NCI-H2029 (cell line): ENCODE results near the gene SRC.

Source experiments
- DNase-seq: peaks from one replicate; lab custom pipeline; 2025; lab: John Stamatoyannopoulos, UW

The SRC gene

DNA sequence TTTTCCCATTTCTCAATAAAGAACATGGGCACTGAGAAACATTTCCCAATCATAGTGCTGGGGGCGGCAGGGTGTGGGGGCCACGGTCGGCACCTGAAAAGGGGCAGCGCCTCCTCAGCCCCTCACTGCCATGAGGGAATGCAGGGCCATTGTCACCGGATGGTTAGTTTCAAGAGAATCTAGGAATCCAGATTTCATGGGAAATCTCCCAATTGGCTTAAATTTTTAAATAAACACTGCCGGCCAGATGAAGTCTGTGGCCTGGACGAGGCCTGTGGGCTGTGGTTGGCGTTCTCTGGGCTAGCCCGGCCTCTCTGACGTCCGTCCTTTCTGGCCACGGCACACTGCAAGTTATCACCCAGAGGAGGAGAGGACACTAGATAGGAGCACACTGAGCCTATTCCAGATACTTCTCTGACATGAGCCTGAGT lies 30.9 kb upstream of the SRC start:
- DNase-seq = no peak

DNA sequence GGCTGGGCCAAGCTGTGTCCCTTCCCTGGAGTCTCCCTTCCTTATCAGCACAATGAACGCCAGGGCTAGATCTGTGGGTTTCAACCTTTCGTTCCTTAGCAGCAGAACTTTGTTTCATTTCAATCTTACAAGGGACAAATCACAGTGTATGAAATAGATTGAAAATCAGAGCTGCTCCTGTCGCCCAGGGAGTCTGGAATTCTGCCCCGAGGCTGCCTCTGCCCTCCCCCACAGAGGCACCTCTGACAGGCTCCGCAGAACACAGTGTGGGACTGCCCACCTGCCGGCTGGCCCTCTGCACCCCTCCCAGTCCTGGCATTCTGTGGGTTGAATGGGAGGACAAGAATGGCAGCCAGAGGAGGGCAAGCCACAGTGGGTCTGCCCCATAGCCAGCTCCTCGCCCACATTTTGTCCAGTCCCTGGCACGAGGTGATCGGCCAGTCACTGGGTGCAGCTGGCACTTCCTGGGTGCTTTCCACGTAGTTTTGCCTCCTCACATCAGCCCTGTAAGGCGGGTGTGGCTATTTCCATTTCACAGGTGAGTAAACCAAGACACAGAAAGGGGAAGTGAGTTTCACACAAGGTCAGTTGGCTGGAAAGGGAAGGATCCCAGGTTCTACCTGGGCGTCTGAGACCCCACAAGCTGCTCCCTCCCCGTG lies 30.4 kb upstream of the SRC start:
- DNase-seq = no peak

DNA sequence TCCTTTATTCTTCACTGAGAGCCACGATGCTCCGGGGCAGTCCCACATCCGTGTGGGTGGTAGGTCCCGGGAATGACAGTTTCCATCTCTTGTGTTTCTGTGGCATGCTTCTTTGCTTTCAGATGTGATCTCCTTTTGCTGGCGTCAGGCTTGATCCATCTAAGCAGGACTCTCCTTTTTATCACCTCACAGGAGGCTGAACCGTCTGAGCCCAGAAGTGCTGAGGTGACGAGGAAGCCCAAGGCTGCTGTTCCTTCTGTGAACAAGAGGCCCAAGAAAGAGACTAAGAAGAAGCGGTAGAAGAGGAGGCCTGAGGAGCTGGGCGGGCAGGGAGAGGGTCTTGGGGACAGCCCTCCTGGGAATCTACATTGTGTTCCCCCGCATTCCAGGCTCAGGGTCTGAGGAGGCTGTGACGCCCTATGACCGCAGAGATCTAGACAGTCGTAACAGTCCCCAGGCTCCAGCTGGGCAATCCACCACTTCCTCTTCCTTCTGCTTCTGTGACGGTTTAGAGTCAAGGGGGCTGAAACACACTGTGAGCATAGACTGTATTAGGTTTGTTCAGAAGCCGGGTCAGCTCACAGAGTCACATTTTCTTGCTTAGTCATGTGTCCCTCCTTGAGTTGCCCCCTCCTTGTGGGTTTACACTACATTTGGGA lies 29.7 kb upstream of the SRC start:
- DNase-seq = no peak

DNA sequence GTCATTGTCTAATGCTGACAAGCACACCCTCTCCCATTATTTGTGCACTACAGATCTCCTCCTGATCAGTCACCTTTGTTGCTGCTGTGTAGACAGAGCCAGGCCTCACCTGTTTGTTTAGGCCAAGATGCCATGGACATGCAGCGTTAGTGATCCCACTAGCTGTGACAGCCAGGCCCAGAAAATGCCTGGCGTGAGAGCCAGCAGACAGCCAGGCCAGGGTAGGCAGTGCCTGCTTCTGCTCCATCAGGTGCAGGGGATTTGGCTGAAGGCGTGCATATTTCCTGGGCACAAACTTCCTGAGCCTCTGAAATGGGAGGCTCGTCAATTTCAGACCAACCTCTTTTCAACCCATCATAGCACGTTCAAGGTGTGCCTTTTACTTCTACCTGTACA lies 29.2 kb upstream of the SRC start:
- DNase-seq = no peak

DNA sequence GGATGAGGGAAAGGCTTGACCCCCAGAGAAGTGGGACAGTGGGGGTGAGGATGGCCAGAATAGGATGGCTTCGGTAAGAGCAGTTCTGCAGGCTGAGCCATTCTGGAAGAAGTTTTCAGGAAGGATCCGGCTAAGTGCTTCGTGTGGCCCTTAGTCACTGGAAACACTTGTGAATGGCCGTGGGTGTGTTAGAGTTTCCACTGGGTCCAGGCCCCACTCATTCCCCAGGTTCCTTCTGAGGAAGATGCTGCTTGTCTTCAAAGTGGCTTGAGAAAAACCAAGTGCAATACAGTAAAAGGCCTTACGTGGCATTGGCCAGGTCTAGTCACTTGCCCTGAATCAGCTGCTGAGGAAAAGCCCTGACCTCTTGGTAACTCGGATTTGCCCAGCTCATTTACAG lies 28.6 kb upstream of the SRC start:
- no peak for DNase-seq

DNA sequence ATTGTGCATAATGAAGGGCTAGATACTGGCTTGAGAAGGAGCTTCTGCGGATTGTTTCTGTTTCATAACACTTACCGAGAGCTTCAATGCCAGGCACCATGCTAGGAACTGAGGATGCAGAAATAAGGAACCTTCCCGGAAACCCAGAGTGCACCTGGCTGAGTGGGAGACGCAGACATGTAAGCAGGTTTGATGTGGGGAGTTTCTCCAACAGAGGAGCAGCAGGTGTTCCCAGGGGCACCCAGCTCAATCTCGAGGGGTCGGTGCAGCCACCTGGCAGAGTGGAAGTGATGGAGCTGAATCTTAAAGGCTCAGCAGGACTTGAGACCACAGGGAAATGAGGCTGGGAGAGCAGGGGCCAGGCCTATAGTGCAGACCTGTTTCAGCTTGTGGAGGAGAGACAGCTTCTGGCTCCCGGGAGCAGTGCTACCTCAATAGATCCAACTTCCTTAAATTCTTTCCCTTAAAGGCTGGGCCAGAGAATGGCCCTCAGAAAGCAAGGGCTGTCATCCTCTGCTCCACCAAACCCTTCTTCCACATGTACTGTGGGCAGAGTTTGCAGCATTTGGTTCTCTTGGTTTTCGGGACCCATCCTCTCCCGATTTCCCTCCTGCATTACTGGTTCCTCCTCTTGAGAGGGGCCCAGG lies 27.8 kb upstream of the SRC start:
- DNase-seq = no peak

DNA sequence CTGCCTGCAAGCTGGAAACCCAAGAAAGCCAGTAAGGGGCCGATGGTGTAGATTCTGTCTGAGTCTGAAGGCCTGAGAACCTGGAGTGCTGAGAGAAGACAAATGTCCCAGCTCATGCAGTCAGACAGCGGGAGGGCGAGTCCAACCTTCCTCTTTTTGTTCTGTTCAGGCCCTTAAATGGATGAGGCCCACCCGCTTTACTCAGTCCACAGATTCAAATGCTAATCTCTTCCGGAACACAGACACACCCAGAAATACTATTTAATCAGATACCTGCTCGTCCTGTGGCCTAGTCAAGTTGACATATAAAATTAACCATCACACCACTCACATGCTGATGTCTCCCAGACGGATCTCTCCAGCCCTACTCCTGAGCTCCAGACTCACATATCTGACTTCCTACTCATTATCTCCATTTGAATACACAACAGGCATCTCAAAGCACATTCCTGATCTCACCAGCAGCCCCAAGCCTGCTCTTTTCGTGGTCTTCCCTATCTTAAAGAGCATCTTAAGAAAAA lies 26.7 kb upstream of the SRC start:
- DNase-seq = no peak

DNA sequence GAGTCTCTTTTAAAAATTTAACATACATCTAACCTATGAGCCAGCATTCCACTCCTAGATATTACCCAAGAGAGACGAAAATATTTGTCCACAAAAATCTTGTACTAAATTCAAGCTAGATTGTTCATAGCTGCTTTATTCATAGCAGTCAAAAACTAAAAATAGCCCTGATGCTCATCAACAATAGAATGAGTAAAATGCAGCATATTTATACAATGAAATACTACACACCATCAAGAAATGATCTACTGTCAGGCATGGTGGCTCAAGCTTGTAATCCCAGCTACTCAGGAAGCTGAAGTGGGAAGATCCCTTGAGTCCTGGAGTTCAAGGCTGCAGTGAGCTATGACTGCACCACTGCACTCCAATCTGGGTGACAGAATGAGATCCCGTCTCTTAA lies 22.0 kb upstream of the SRC start:
- DNase-seq = no peak

DNA sequence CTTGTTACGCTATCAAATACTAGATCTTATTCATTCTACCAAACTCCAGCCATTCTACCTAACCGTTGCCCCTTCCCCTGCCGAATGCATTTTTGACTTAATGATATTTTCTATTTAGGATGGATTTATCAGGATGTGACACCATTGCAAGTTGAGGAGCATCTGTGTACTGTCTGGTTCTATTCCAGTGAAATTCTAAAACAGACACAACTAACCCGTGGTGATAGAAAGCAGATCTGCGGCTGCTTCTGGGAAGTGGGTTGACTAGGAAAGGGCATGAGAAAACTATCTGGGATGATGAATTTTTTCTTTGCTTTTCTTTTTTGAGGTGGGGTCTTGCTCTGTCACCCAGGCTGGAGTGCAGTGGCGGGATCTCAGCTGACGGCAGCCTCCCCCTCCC lies 20.7 kb upstream of the SRC start:
- no peak for DNase-seq

DNA sequence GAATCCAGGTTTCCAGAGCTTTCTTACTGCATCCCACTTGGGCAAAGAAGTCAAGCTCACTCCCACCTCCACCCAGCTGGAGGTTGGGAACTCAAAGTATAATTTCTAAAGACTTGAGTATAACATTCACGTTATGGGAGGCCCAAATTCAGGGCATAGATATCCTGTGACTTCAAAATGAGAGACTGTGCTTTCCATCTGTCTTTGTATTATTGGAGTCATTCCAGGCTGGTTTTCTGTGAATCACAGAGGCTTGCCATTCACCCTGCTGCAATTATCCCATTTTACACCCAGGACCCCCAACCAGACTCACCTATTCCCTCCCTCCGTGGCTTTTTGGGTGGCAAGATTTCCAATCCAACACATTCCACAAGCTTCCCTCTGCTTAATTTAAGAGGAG lies 19.3 kb upstream of the SRC start:
- DNase-seq = no peak

DNA sequence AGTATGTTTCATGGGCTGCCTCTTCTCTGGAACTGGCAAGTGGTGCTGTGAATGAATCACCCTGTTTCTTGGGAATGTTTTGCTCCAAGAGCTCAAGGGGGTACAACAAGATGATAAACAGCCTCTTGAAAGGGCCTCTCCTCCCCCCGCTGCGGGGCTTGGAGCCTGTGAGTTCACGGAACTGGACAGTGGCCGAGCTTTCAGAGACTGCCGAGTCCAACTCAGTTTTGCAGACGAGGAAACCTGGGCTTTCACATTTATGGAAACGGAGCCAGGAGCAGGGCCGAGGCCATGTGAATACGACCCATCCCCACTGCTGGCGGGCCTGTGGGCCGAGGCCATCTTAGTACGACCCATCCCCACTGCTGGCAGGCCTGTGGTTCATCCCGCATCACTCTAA lies 18.2 kb upstream of the SRC start:
- no peak for DNase-seq

DNA sequence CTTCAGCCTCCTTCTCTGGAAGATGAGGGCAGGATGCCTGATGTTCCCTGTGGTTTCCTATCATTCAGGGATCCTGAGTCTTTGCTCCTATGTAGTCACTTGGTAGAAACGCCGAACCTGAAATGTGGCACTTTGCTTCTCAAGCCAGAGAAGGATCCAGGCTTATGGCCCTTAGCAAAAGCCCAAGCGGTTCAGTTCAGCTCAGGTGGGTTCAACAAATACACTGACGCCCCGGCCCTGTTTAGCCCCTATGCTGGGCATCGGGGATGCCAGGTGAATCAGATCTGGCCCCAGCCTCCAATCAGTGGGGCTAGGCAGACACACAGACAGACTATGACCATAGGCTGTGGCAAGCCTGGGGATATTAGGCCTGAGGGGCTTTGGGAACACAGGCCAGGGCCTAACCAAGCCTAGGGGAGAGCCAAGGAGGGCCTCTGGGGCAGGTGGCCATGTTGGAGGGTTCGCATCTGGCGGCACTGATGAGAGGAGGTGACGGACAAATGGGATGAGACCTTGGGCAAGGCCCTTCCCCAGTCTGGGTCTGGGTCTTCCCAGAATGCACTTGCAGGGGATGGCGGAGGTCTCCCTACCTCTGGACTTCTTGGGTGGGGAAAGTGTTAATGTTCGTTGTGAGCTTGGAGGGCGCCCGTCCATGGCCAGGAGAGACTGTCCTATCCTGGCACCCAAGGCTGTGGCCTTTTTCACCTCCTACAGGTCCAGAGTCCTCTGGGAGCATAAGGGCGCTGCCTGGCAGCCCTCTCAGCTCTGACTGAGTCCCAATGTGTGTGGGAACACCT lies 17.6 kb upstream of the SRC start:
- no peak for DNase-seq

DNA sequence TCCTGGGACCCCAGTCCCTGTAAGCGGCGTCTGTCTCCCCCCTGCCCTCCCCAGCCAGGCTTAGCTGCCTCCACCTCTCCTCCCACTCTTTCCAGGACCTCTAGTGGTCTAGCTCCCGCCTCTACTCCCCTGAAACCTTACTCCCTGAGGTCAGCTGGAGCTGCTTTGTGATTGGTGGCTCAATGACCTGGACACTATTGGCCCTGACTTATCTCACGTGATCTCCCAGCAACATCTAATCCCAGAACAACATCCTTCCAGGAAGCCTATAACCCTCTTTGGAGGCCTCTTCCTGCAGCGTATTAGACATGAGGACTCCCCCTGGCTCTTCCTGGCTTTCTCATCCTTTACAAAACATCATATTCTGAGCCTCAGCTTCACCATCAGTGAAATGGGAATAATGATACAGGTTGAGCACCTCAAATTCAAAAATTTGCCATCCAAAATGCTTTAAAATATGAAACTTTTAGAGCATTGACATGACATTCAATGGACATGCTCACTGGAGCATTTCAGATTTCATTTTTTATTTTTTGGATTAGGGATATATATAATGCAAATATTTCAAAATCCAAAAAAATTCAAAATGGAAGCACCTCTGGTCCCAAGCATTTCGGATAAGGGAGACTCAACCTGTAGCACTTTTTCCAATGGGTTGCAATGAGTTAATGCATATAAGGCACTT lies 16.3 kb upstream of the SRC start:
- DNase-seq = no peak

DNA sequence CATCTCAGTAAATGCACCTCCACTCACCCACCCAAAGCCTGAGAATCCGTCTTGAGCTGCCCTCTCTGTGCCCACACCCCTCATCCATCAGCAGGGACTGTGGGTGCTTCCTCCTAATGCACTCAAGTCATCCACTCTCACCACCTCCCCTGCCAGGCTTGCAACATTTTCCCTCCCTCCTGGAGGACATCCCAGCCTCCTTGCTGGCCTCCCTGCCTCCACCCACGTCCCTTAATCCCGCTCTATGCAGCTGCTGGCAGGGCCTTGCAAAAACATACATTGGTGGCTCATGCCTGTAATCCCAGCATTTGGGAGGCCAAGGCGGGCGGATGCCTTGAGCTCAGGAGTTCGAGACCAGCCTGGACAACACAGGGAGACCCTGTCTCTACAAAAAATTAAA lies 15.6 kb upstream of the SRC start:
- DNase-seq = no peak

DNA sequence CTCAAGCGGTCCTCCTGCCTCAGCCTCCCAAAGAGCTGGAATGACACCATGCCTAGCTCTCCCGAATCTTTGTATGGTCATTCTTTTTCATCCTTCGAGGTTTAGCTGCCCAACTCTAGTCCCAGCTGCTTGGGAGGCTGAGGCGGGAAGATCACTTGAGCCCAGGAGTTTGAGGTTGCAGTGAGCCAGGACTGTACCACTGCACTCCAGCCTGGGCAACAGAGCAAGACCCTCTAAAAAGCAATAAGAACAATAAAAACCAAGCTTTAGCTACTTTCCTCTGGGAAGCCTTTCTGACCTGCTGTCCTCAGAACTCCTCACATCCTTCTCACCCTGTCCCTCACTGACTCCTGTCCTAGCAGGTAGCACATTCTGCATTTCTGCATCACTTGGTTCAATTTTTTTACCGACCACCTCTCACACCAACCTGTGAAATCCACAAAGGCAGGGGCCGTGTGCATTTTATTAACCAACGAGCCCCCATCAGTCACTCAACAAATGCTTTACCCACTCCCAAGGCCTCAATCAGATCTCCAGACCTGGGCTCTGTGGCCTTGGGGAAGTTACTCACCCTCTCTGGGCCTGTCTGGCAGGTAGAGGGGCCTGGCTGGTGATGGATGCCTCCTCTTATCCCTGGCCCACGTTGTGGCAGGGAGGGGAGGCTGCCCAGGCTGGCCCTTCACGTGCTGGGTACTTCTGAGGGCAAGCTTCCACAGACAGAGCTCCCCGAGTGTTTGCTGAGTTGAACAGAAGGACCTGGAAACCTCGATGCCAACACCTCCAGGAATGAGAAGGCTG lies 14.7 kb upstream of the SRC start:
- DNase-seq = no peak

DNA sequence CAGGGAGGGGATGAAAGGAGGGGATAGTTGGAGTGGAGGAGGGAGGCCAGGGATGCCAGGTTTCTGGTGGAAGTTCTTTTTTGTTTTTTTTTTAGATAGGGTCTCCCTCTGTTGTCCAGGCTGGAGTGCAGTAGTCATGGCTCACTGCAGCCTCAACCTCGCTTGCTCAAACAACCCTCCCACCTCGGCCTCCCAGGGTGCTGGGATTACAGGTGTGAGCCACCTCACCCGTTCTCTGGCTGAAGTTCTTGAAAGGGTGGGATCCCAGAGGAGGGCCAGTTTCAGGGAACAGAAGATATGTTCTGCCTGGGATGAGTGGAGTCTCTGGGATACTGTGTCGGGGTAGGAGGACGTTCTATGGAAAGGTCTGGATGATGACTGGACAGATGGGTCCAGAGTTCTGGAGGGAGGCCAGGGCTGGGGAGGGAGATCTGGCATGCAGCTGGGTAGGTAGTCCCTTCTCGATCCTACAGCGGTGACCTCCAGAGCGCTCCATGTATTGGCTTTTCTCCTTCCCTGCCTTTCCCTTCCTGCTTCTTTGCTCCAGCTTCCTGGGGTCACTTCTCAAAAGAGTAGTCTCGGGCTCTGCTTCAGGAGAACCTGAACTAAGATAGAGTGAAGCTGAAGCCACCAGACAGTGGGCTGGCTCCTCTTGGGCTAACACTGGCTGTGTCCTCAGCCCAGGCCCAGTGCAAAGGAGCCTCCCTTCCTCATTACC lies 12.7 kb upstream of the SRC start:
- no peak for DNase-seq

DNA sequence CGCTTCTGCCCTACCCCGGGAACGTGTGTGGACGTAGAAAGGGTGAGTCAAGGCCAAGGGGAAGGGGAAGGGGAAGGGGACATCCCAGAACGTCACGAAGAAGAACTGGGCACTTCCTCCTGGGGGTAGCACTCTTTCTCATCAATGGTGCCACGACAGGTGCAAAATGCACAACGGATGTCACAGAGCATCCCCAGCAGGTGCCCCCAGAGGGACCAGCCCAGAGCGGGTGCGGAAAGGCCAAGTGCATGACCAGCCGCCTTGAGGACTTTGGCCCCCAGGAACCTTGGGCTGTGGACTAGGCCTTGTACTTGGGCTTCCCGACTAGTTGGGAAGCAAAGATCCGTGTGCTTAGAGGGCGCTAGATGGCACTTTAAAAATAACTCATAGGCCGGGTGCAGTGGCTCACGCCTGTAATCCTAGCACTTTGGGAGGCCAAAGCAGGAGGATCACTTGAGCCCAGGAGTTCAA lies 12.1 kb upstream of the SRC start:
- DNase-seq = no peak

DNA sequence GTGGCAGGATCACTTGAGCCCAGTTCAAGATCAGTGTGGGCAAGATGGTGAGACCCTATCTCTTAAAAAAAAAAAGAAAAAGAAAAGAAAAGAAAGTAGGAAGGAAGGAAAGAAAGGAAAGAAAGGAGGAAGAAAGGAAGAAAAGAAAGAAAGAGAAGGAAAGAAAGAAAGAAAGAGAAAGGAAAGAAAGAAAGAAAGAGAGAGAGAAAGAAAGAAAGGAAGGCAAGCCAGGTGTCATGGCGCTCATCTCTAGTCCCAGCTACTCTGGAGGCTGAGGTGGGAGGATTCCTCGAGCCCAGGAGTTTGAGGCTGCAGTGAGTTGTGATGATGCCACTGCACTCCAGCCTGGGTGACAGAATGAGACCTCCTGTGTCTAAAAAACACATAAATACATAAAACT lies 11.5 kb upstream of the SRC start:
- no peak for DNase-seq

DNA sequence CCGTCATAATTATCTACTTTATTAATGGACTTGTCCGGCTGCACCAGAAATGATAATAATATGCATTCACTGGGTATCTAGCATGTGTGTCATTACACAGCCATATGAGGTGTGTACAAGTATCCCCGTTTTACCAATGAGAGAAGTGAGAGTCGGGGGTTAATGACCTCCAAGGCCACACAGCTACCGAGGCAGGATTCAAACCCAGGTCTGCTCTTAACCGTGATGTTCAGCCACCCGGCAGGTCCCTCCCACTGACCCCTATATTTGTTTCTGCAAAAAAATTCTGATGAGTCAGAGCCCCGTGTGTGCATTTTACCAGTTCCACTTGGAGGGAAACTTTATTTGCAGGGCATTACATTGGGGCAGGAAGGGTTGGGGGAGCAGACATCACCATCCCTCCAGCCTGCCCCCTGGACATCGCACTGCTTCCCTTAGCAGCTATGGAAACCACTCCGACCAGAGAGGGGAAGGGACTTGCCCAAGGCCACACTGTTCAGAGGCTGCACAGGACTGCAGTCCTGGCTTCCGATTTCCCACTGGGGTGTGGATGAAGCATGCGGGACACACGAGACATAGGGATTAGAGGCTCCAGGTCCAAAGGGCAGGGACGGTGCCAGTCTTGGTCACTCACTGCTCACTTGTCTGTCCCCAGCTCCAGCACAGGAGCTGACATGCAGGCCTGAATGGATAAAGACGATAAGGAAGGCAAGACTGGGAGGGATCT lies 10.1 kb upstream of the SRC start:
- no peak for DNase-seq
